HFF-Myc (cell line): Measurements from ENCODE around the gene COPZ2.
A peak's percentile ranks its signal among the peaks of the same experiment; 100 is the strongest.
"Not testable (repeated sequence)": the region's sequence is repeated elsewhere in the genome, so short reads cannot be mapped to it uniquely, and the experiment has no call there.

ENCODE experiments used
- DNase-seq: peaks from one replicate; pipeline ENCODE4 v3.0.0-alpha.2; 2011; ENCODE audit warnings: low read depth; ENCODE audit errors: extremely low read depth
- H3K4me3 ChIP-seq: replicated peaks from 2 replicates; pipeline ENCODE4 v1.5.1; 2011; ENCODE audit warnings: low read depth, mild to moderate bottlenecking, control low read depth, low read length
- TF ChIP-seq, protein P1 (sequence below): IDR thresholded peaks from 2 replicates; pipeline ENCODE4 v1.5.1; 2012; ENCODE audit warnings: mild to moderate bottlenecking, low read depth, low read length, control low read depth; ENCODE audit errors: missing control alignments

The COPZ2 gene

GRCh38 chr17:48010193-48010592 is 27.4 kb downstream of the COPZ2 start:
- DNase-seq: no peak
- TF ChIP-seq, protein P1, sequence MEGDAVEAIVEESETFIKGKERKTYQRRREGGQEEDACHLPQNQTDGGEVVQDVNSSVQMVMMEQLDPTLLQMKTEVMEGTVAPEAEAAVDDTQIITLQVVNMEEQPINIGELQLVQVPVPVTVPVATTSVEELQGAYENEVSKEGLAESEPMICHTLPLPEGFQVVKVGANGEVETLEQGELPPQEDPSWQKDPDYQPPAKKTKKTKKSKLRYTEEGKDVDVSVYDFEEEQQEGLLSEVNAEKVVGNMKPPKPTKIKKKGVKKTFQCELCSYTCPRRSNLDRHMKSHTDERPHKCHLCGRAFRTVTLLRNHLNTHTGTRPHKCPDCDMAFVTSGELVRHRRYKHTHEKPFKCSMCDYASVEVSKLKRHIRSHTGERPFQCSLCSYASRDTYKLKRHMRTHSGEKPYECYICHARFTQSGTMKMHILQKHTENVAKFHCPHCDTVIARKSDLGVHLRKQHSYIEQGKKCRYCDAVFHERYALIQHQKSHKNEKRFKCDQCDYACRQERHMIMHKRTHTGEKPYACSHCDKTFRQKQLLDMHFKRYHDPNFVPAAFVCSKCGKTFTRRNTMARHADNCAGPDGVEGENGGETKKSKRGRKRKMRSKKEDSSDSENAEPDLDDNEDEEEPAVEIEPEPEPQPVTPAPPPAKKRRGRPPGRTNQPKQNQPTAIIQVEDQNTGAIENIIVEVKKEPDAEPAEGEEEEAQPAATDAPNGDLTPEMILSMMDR: no peak
- no peak overlapping the region for H3K4me3 ChIP-seq

DNA sequence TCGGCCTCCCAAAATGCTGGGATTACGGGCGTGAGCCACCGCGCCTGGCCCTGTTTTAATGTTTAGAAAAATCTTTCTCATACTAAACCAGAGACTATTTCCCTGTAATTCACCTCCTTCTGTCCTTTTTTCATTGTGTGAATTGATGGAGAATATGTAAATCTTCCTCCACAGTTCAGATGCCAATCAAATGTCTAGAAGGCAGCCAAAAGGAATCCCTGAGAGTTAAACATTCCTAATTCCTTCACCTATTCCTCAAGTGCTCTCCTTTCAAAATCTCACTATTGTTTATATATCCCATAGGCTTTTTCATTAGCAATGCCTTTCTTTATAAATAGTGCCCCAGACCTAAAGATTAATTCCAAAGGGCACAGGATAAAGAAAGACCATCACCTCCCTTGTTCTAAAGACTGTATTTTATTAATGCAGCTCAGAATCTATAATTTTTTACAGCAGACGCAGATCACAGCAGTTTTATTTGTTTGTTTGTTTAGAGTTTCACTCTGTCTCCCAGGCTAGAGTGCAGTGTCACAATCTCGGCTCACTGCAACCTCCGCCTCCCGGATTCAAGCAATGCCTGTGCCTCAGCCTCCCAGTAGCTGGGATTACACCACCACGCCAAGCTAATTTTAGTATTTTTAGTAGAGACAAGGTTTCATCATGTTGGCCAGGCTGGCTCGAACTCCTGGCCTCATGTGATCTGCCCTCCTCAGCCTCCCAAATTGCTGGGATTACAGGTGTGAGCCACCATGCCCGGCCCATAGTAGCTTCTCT is 30.5 kb downstream of the COPZ2 start:
- no peak for DNase-seq
- TF ChIP-seq, protein P1: no peak
- no peak overlapping the region for H3K4me3 ChIP-seq

DNA sequence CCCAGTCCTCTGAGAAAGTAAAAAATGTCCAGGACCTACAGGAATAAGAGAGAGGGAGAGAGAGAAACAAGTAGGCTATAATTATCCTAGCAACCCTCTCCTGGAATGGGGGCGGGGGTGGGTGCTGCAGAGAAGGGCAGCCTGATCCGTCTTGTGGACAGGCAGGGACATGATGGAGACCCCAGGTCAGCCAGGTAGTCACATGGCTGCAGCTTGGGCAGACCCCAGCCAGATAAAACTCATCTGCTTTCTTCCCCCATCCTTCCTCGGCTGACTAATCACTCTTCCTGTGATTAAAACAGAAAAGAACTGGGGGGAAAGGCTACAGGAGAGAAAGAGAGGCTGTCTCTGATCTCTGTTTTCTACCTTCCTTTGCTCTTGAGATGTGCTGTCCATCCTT is 32.6 kb downstream of the COPZ2 start:
- no peak overlapping the region for H3K4me3 ChIP-seq
- TF ChIP-seq, protein P1: no peak
- DNase-seq: no peak

GRCh38 chr17:48003417-48004151 is 34.0 kb downstream of the COPZ2 start:
- H3K4me3 ChIP-seq: no peak overlapping the region
- TF ChIP-seq, protein P1: no peak
- DNase-seq: no peak

GRCh38 chr17:48002916-48003416 is 34.6 kb downstream of the COPZ2 start:
- no peak for DNase-seq
- TF ChIP-seq, protein P1: no peak
- H3K4me3 ChIP-seq: no peak overlapping the region

- H3K4me3 ChIP-seq: no peak overlapping the region
- peak; percentile 25 for DNase-seq
- TF ChIP-seq, protein P1: no peak
These were observed 35.2 kb downstream of the COPZ2 start for GRCh38 chr17:48002266-48002915.

- not testable (repeated sequence) for H3K4me3 ChIP-seq, DNase-seq
These were observed 35.9 kb downstream of the COPZ2 start for GRCh38 chr17:48001657-48002056.
